K562 (cell line): ENCODE data around the gene ARFGEF2. TPM values are rescaled to one million over a fixed set of nuclear protein-coding genes. Genes with fewer than 3 reads are reported as not detected.

ENCODE experiments used
- ATAC-seq: fragments of 200-7000 bp; cut with Tn5 transposase; 3 replicates; pipeline ENCODE4 v1.9.1; 2020; ENCODE audit warnings: moderate library complexity
- BruUV-seq: library from RNA; stranded (reverse); fragments of 400-500 nt; replicated peaks from 2 replicates; lab custom pipeline; 2021; lab: Mats Ljungman, UMichigan
- CTCF ChIA-PET: fragments of 300-600 bp; formaldehyde crosslinking; extraction: SDS; loops from one replicate; lab custom pipeline; 2021; ENCODE audit warnings: low intra/inter-chr PET ratio; lab: Yijun Ruan, JAX
- POLR2A ChIA-PET: fragments of 300-600, 350-650 bp; sonication (Branson Sonifier 250); formaldehyde crosslinking; extraction: SDS; loops from one replicate; lab custom pipeline; 2021; ENCODE audit warnings: antibody characterized with exemption, inconsistent platforms; lab: Yijun Ruan, JAX
- DNase-seq, 4 experiments: peaks; one replicate each; pipeline versions ENCODE4 v3.0.0 to v3.0.0-alpha.2; 2011 to 2018; ENCODE audit warnings: low spot score in 3 of 4, mixed read lengths in 3 of 4; ENCODE audit errors: extremely low read depth in 1 of 4
- FAIRE-seq: peaks from 2 replicates; lab custom pipeline; 2011; peaks lifted over from hg19 to GRCh38; lab: Jason Lieb, UNC
- H2AFZ ChIP-seq: 2 replicates; pipeline ENCODE4 v1.6.0; 2011; ENCODE audit warnings: low read depth, low read length, control low read depth, inconsistent platforms
- H3K27ac ChIP-seq: fragments of 200-600 bp; 3 replicates; pipeline ENCODE4 v1.8.0; 2011; ENCODE audit warnings: low read depth, mild to moderate bottlenecking, control low read depth, inconsistent platforms, low read length, moderate library complexity, mixed read lengths; ENCODE audit errors: extremely low read depth
- H3K27me3 ChIP-seq, 2 experiments: fragments of 300-600 bp in 1 of 2; 2 replicates in 1 of 2; 3 replicates in 1 of 2; pipeline versions ENCODE4 v1.6.0 to v1.8.0; 2011; ENCODE audit warnings: inconsistent platforms in 2 of 2, low read length in 2 of 2, mild to moderate bottlenecking in 1 of 2, mixed read lengths in 1 of 2, moderate library complexity in 1 of 2; ENCODE audit not compliant: control insufficient read depth in 2 of 2, insufficient read depth in 2 of 2
- H3K36me3 ChIP-seq: fragments of 300-600 bp; 3 replicates; pipeline ENCODE4 v1.8.0; 2011; ENCODE audit warnings: mild to moderate bottlenecking, low read length, inconsistent platforms; ENCODE audit not compliant: control insufficient read depth, insufficient read depth
- H3K4me1 ChIP-seq, 2 experiments: fragments of 200-600 bp in 1 of 2; replicated peaks in 1 of 2; 2 replicates in 1 of 2; 3 replicates in 1 of 2; pipeline versions ENCODE4 v1.5.1 to v1.8.0; 2011; ENCODE audit warnings: inconsistent platforms in 2 of 2, low read length in 2 of 2, mild to moderate bottlenecking in 1 of 2, mixed read lengths in 1 of 2, moderate library complexity in 1 of 2; ENCODE audit not compliant: control insufficient read depth in 2 of 2, insufficient read depth in 2 of 2
- H3K4me2 ChIP-seq: 2 replicates; pipeline ENCODE4 v1.6.1; 2011; ENCODE audit warnings: low read length, control low read depth, inconsistent platforms, mixed read lengths; ENCODE audit not compliant: insufficient read depth
- H3K4me3 ChIP-seq: fragments of 200-600 bp; sonication (generic), shearing (Covaris generic); 2 replicates; pipeline ENCODE4 v1.5.1; 2016; ENCODE audit warnings: control low read depth, inconsistent platforms
- H3K79me2 ChIP-seq: fragments of 200-600 bp; 3 replicates; pipeline ENCODE4 v1.8.0; 2011; ENCODE audit warnings: low read length, inconsistent platforms; ENCODE audit not compliant: control insufficient read depth, insufficient read depth
- H3K9ac ChIP-seq, 2 experiments: 2 replicates each; pipeline versions ENCODE4 v1.6.0 to v1.6.1; 2011; ENCODE audit warnings: low read depth in 2 of 2, low read length in 2 of 2, control low read depth in 1 of 2, inconsistent platforms in 1 of 2, mild to moderate bottlenecking in 1 of 2, mixed read lengths in 1 of 2; ENCODE audit not compliant: insufficient read depth in 1 of 2
- H3K9me1 ChIP-seq: one replicate; pipeline ENCODE4 v1.6.0; 2011; ENCODE audit warnings: inconsistent platforms, mild to moderate bottlenecking, low read length, moderate library complexity; ENCODE audit not compliant: control insufficient read depth, insufficient read depth
- H3K9me3 ChIP-seq: replicated peaks from 2 replicates; pipeline ENCODE4 v1.5.1; 2011; ENCODE audit warnings: low read depth, low read length, inconsistent platforms; ENCODE audit not compliant: control insufficient read depth, insufficient read depth
- H4K20me1 ChIP-seq: replicated peaks from 2 replicates; pipeline ENCODE4 v1.6.1; 2011; ENCODE audit warnings: low read length, inconsistent platforms, mixed read lengths; ENCODE audit not compliant: control insufficient read depth, insufficient read depth
- BCOR ChIP-seq: fragments of 450-650 bp; IDR thresholded peaks from 2 replicates; pipeline ENCODE4 v1.6.1; 2016
- ELF1 ChIP-seq: fragments of 200-800 bp; sonication (Bioruptor generic); IDR thresholded peaks from 2 replicates; pipeline ENCODE4 v1.6.1; 2016; ENCODE audit warnings: missing genetic modification characterization, missing compliant biosample characterization
- ELF4 ChIP-seq: fragments of 450-650 bp; formaldehyde crosslinking; IDR thresholded peaks from 2 replicates; pipeline ENCODE4 v1.4.0; 2022; ENCODE audit warnings: missing genetic modification characterization
- GTF3C2 ChIP-seq: IDR thresholded peaks from 3 replicates; pipeline ENCODE4 v1.6.1; 2011; ENCODE audit warnings: borderline replicate concordance, mild to moderate bottlenecking, moderate library complexity; ENCODE audit not compliant: insufficient read length; ENCODE audit errors: extremely low read depth
- HMGXB4 ChIP-seq: sonication (generic); formaldehyde crosslinking; IDR thresholded peaks from 2 replicates; pipeline ENCODE4 v1.8.1; 2023; ENCODE audit warnings: mild to moderate bottlenecking, missing genetic modification reagents
- MLLT1 ChIP-seq, 2 experiments: fragments of 450-650 bp; IDR thresholded peaks; 2 replicates each; pipeline ENCODE4 v1.6.1; 2016
- NUFIP1 ChIP-seq: fragments of 450-650 bp; IDR thresholded peaks from 2 replicates; pipeline ENCODE4 v1.6.1; 2018; ENCODE audit not compliant: partially characterized antibody
- PCBP1 ChIP-seq: fragments of 200-400 bp; formaldehyde crosslinking; IDR thresholded peaks from 2 replicates; pipeline ENCODE4 v1.6.1; 2018; ENCODE audit warnings: mild to moderate bottlenecking, low read depth, low read length; ENCODE audit not compliant: poor library complexity, severe bottlenecking
- RFX7 ChIP-seq: fragments of 250-450 bp; sonication (Bioruptor Pico); IDR thresholded peaks from 2 replicates; pipeline ENCODE4 v1.5.1; 2021; ENCODE audit warnings: mild to moderate bottlenecking
- ZFP36 ChIP-seq: fragments of 150-350 bp; IDR thresholded peaks from 2 replicates; pipeline ENCODE4 v1.6.1; 2018; ENCODE audit warnings: low read length, low read depth; ENCODE audit not compliant: partially characterized antibody
- ZHX1 ChIP-seq: fragments of 150-350 bp; conservative IDR thresholded peaks from 2 replicates; pipeline ENCODE4 v1.6.1; 2014; ENCODE audit warnings: low read length
- ZNF75A ChIP-seq: fragments of 450-650 bp; formaldehyde crosslinking; IDR thresholded peaks from 2 replicates; pipeline ENCODE4 v1.4.0; 2020; ENCODE audit warnings: mild to moderate bottlenecking
- ZNF764 ChIP-seq: fragments of 250-450 bp; sonication (Bioruptor Pico); IDR thresholded peaks from 2 replicates; pipeline ENCODE4 v1.4.0; 2020; ENCODE audit warnings: low read depth, mild to moderate bottlenecking, moderate library complexity
- WGBS: fragments of 100-300 bp; shearing (Covaris generic); methylation state at CpG from one replicate; pipeline ENCODE4 v1.1.6; 2016; ENCODE audit warnings: low coverage, mixed read lengths; ENCODE audit not compliant: insufficient coverage; ENCODE audit errors: missing lambda C conversion rate; 5-methylcytosine and 5-hydroxymethylcytosine counted together
- in situ Hi-C: fragments of 300-500 bp; cut with MboI; formaldehyde crosslinking; loops from 4 replicates; pipeline ENCODE4 v1.15.0; 2018; ENCODE audit warnings: inconsistent platforms, mixed read lengths
- intact Hi-C: fragments of 100-400 bp; cut with micrococcal nuclease; formaldehyde crosslinking; loops from 2 replicates; pipeline ENCODE4 v1.14.2; 2022
- polyA plus RNA-seq, 8 experiments: library from polyadenylated mRNA; depleted of rRNA in 4 of 8; stranded (reverse) in 5 of 8; unstranded in 3 of 8; fragments of >200 nt; fragmentation: Nextera tagmentation in 2 of 8; fragmentation: Illumina TruSeq in 1 of 8; extraction: Ambion mirVana in 2 of 8; extraction: Trizol in 1 of 8; gene quantifications; 2 replicates each; pipeline versions ENCODE4 v1.2.1 to v1.2.3, GENCODE V29; 2011 to 2014; ENCODE audit warnings: inconsistent platforms in 1 of 8, missing spikeins in 1 of 8
- total RNA-seq, 7 experiments: library from RNA; depleted of rRNA in 6 of 7; stranded (reverse); fragments of >200 nt in 6 of 7; fragmentation: Illumina TruSeq in 2 of 7; extraction: Trizol in 2 of 7; gene quantifications; 2 replicates each; pipeline versions ENCODE4 v1.2.1 to v1.2.3, GENCODE V29; 2011 to 2021; ENCODE audit warnings: low replicate concordance in 1 of 7

Gene ARFGEF2
- total and polyA plus RNA-seq, 9 of the 15 experiments (the other 6 are each of a cell fraction or from before 2014, with no cell fraction given), result 4.2 to 18.8 (median 13.7) TPM

DNA sequence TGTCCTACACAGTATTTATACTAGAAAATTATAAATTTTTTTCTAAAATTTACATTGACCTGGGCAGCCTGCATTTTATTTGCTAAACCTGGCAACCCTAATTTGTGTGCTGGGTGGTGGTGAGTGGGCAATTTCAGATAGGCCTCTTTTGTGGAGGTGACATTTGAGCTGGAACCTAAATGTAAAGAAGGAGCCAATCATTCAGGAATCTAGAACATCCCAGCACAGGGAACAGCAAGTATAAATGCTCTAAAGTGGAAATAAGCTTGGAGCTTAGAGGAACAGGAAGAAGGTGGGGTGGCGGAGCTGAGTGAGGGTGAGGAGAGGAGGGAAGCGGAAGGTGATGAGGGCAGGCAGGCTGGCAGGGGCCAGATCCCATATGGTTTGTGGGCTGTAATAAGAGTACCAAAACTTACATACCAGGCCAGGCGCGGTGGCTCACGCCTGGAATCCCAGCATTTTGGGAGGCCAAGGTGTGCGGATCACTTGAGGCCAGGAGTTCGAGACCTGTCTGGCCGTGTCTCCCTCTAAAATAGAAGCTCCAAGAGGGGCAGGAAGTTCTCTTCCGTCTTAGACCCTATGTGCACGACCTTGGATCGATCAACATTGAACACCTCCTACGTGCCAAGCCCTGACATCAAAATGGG, 124.1 kb downstream of the ARFGEF2 start:
- Histone ChIP-seq H3K9ac (peak overlapping the region; percentile 98), H3K27me3 (no peaks in the 10 kb centered on the region), H3K4me3 (peak overlapping the region; percentile 78), H4K20me1 (peaks cover 5% of the 10 kb centered on the region; the same call in 1 of the 2 replicates), H3K79me2 (peaks cover 49% of the 10 kb centered on the region), H2AFZ (peak overlapping the region; percentile 93), H3K27ac (peak overlapping the region; percentile 97), H3K4me2 (peak overlapping the region; percentile 99), H3K9me3 (no peaks in the 10 kb centered on the region), H3K4me1 (peaks cover 16% of the 10 kb centered on the region in 2 experiments; a peak in 4 of 5 replicates), H3K9me1 (peaks cover 2% of the 10 kb centered on the region), H3K36me3 (peaks cover 24% of the 10 kb centered on the region)
- CTCF ChIA-PET, result no interaction called here
- in situ Hi-C loops, result no loop called here
- DNase-seq (peak in 2 of 4 experiments; percentile 24 to 25), ATAC-seq (no peak), FAIRE-seq (no peak)
- POLR2A ChIA-PET, result interaction anchor here (0.6 to 4.5 kb wide), 9 partner anchors 9 to 388 kb away, joined by 3 to 42 read pairs (median 3); no protein-coding TSS in a partner anchor
- 10% methylated on average over 12 of the region's 12 CpGs for WGBS
- intact Hi-C loops, result no loop called here
- BruUV-seq, result TSS peak; percentile 91
- no peak for TF ChIP-seq ZNF75A (CRISPR knock-in tag)
- TF ChIP-seq ZFP36, result no peak
- TF ChIP-seq NUFIP1, result no peak
- no peak for TF ChIP-seq ELF1
- peak; percentile 50 for TF ChIP-seq GTF3C2
- no peak for TF ChIP-seq PCBP1
- TF ChIP-seq RFX7, result no peak
- no peak for TF ChIP-seq ZHX1
- no peak for TF ChIP-seq ELF4 (CRISPR knock-in tag)
- TF ChIP-seq ZNF764 (CRISPR knock-in tag), result 0 out of 2 replicates have a peak, but pooled peaks have one; percentile 66
- TF ChIP-seq MLLT1 (IDR thresholded peaks at IDR 0.05), result no peak
- peak; percentile 66 for TF ChIP-seq BCOR
- TF ChIP-seq HMGXB4 (CRISPR knock-in tag), result 0 out of 2 replicates have a peak, but pooled peaks have one; percentile 9
